SK-N-SH treated with all-trans-retinoic acid at 6 μM for 48 hours (cell line): ENCODE results near the gene LINS1.
A peak's percentile ranks its signal among the peaks of the same experiment; 100 is the strongest.

ENCODE experiments used
- ATAC-seq: fragments of 200-7000 bp; cut with Tn5 transposase; 3 replicates; pipeline ENCODE4 v1.9.1; 2020; ENCODE audit warnings: mild to moderate bottlenecking, moderate library complexity
- ARNTL ChIP-seq: fragments of 450-650 bp; formaldehyde crosslinking; IDR thresholded peaks from 2 replicates; pipeline ENCODE4 v1.5.0; 2020; ENCODE audit warnings: low read depth, mild to moderate bottlenecking, moderate library complexity, borderline replicate concordance
- BACH2 ChIP-seq: fragments of 250-450 bp; sonication (Bioruptor Pico); IDR thresholded peaks from 2 replicates; pipeline ENCODE4 v1.9.0; 2021; ENCODE audit warnings: mild to moderate bottlenecking, borderline replicate concordance
- CREB5 ChIP-seq: fragments of 250-450 bp; sonication (Bioruptor Pico); IDR thresholded peaks from 2 replicates; pipeline ENCODE4 v1.5.1; 2020; ENCODE audit warnings: low read depth, mild to moderate bottlenecking, moderate library complexity
- CSDC2 ChIP-seq: fragments of 250-450 bp; sonication (Bioruptor Pico); IDR thresholded peaks from 2 replicates; pipeline ENCODE4 v1.5.0; 2020; ENCODE audit warnings: mild to moderate bottlenecking, moderate library complexity
- CSRNP3 ChIP-seq: fragments of 250-450 bp; sonication (Bioruptor Pico); IDR thresholded peaks from 2 replicates; pipeline ENCODE4 v1.5.1; 2021; ENCODE audit warnings: mild to moderate bottlenecking, moderate library complexity
- ESRRG ChIP-seq: fragments of 250-450 bp; sonication (Bioruptor Pico); IDR thresholded peaks from 2 replicates; pipeline ENCODE4 v1.6.1; 2021; ENCODE audit warnings: mild to moderate bottlenecking
- GLIS3 ChIP-seq: fragments of 250-450 bp; sonication (Bioruptor Pico); IDR thresholded peaks from 2 replicates; pipeline ENCODE4 v1.5.0; 2020; ENCODE audit warnings: mild to moderate bottlenecking, moderate library complexity
- ISL1 ChIP-seq: fragments of 250-450 bp; sonication (Bioruptor Pico); IDR thresholded peaks from 2 replicates; pipeline ENCODE4 v2.1.2; 2022; ENCODE audit warnings: mild to moderate bottlenecking, moderate library complexity
- PATZ1 ChIP-seq: fragments of 250-450 bp; sonication (Bioruptor Pico); IDR thresholded peaks from 2 replicates; pipeline ENCODE4 v1.8.0; 2020; ENCODE audit warnings: mild to moderate bottlenecking, moderate library complexity, borderline replicate concordance
- POU6F1 ChIP-seq: fragments of 250-450 bp; sonication (Bioruptor Pico); IDR thresholded peaks from 2 replicates; pipeline ENCODE4 v1.8.0; 2021; ENCODE audit warnings: low read depth, mild to moderate bottlenecking, moderate library complexity, borderline replicate concordance
- PPARA ChIP-seq: fragments of 250-450 bp; sonication (Bioruptor Pico); IDR thresholded peaks from 2 replicates; pipeline ENCODE4 v1.5.0; 2020; ENCODE audit warnings: mild to moderate bottlenecking, borderline replicate concordance
- RARB ChIP-seq: fragments of 250-450 bp; sonication (Bioruptor Pico); IDR thresholded peaks from 2 replicates; pipeline ENCODE4 v1.8.0; 2021; ENCODE audit warnings: mild to moderate bottlenecking, moderate library complexity
- SNAI2 ChIP-seq: fragments of 250-450 bp; sonication (Bioruptor Pico); IDR thresholded peaks from 2 replicates; pipeline ENCODE4 v1.5.0; 2020; ENCODE audit warnings: mild to moderate bottlenecking, moderate library complexity
- TCF4 ChIP-seq: fragments of 250-450 bp; sonication (Bioruptor Pico); IDR thresholded peaks from 2 replicates; pipeline ENCODE4 v1.8.0; 2021; ENCODE audit warnings: mild to moderate bottlenecking, moderate library complexity, borderline replicate concordance
- TOX ChIP-seq: fragments of 250-450 bp; sonication (Bioruptor Pico); IDR thresholded peaks from 2 replicates; pipeline ENCODE4 v1.8.0; 2021; ENCODE audit warnings: mild to moderate bottlenecking, moderate library complexity, borderline replicate concordance
- TSHZ2 ChIP-seq: fragments of 250-450 bp; sonication (Bioruptor Pico); IDR thresholded peaks from 2 replicates; pipeline ENCODE4 v1.5.0; 2020; ENCODE audit warnings: mild to moderate bottlenecking, moderate library complexity
- ZC3H10 ChIP-seq: fragments of 250-450 bp; sonication (Bioruptor Pico); IDR thresholded peaks from 2 replicates; pipeline ENCODE4 v1.5.1; 2021; ENCODE audit warnings: mild to moderate bottlenecking, moderate library complexity
- ZFP3 ChIP-seq: fragments of 250-450 bp; sonication (Bioruptor Pico); IDR thresholded peaks from 2 replicates; pipeline ENCODE4 v1.5.0; 2020; ENCODE audit warnings: mild to moderate bottlenecking, moderate library complexity
- ZFP30 ChIP-seq: fragments of 450-650 bp; formaldehyde crosslinking; IDR thresholded peaks from 2 replicates; pipeline ENCODE4 v1.5.0; 2022; ENCODE audit warnings: mild to moderate bottlenecking, moderate library complexity
- ZNF565 ChIP-seq: fragments of 450-650 bp; formaldehyde crosslinking; conservative IDR thresholded peaks from 2 replicates; pipeline ENCODE4 v1.5.0; 2020; ENCODE audit warnings: low read depth, mild to moderate bottlenecking, moderate library complexity
- ZNF70 ChIP-seq: fragments of 450-650 bp; formaldehyde crosslinking; IDR thresholded peaks from 2 replicates; pipeline ENCODE4 v1.5.0; 2020; ENCODE audit warnings: mild to moderate bottlenecking, moderate library complexity

Gene LINS1

GRCh38 chr15:100633763-100634075, 31.7 kb upstream of the LINS1 start:
- no peak for TF ChIP-seq TOX (CRISPR knock-in tag)
- TF ChIP-seq CSRNP3: no peak
- TF ChIP-seq BACH2: no peak
- no peak for TF ChIP-seq ZFP30 (CRISPR knock-in tag)
- no peak for TF ChIP-seq RARB (CRISPR knock-in tag)
- no peak for TF ChIP-seq ZFP3
- ATAC-seq: no peak

GRCh38 chr15:100631831-100632230, 29.8 kb upstream of the LINS1 start:
- ATAC-seq: no peak
- TF ChIP-seq ZNF565 (CRISPR knock-in tag) (no peak), ZFP3 (no peak), ZNF70 (no peak), ZC3H10 (CRISPR knock-in tag) (no peak), ISL1 (CRISPR knock-in tag) (no peak), POU6F1 (CRISPR knock-in tag) (no peak), ZFP30 (CRISPR knock-in tag) (no peak), CSRNP3 (no peak), TSHZ2 (CRISPR knock-in tag) (no peak), CREB5 (CRISPR knock-in tag) (no peak)

GRCh38 chr15:100628746-100629145, 26.8 kb upstream of the LINS1 start:
- TF ChIP-seq TCF4 (CRISPR knock-in tag) (no peak), GLIS3 (CRISPR knock-in tag) (no peak), ZNF565 (CRISPR knock-in tag) (no peak), RARB (CRISPR knock-in tag) (no peak)
- ATAC-seq: no peak

- TF ChIP-seq ESRRG (CRISPR knock-in tag) (no peak), TOX (CRISPR knock-in tag) (no peak), ZC3H10 (CRISPR knock-in tag) (no peak), PPARA (CRISPR knock-in tag) (no peak), CSRNP3 (no peak), CSDC2 (no peak), ISL1 (CRISPR knock-in tag) (no peak), GLIS3 (CRISPR knock-in tag) (no peak), ZNF565 (CRISPR knock-in tag) (no peak), CREB5 (CRISPR knock-in tag) (no peak), SNAI2 (no peak), ZNF70 (no peak), PATZ1 (no peak), ZFP30 (CRISPR knock-in tag) (no peak), ARNTL (CRISPR knock-in tag) (no peak)
- ATAC-seq: peak; percentile 93
Observed at GRCh38 chr15:100627789-100628395, 25.9 kb upstream of the LINS1 start.
